Activated naive CD4-positive, alpha-beta T cell treated with anti-CD3 and anti-CD28 coated beads, Interleukin-2, amount 10 ng/mL, durations not matched to agents 7 days and 5 days (primary cell): ENCODE results near the gene NEU3.
"Not testable (repeated sequence)": the region's sequence is repeated elsewhere in the genome, so short reads cannot be mapped to it uniquely, and the experiment has no call there.

ENCODE experiments used
- CTCF ChIA-PET: fragments of 350-600 bp; sonication (Branson Sonifier 250); formaldehyde crosslinking; loops from one replicate; lab custom pipeline; 2021; ENCODE audit warnings: antibody characterized with exemption; lab: Charles Lee
- DNase-seq: peaks from one replicate; pipeline ENCODE4 v3.0.0-alpha.2; 2020
- H3K27ac Mint-ChIP-seq: one replicate; pipeline ENCODE4 v1.8.0; 2021; ENCODE audit warnings: mild to moderate bottlenecking, moderate library complexity, mixed read lengths
- H3K27me3 Mint-ChIP-seq: one replicate; pipeline ENCODE4 v1.8.0; 2021; ENCODE audit warnings: mild to moderate bottlenecking, mixed read lengths
- H3K36me3 Mint-ChIP-seq: one replicate; pipeline ENCODE4 v1.8.0; 2021; ENCODE audit warnings: mixed read lengths
- H3K4me1 Mint-ChIP-seq: one replicate; pipeline ENCODE4 v1.8.0; 2021; ENCODE audit warnings: mixed read lengths
- H3K4me3 Mint-ChIP-seq: one replicate; pipeline ENCODE4 v1.8.0; 2021; ENCODE audit warnings: mild to moderate bottlenecking, moderate library complexity, mixed read lengths
- H3K9me3 Mint-ChIP-seq: one replicate; pipeline ENCODE4 v1.8.0; 2021; ENCODE audit warnings: mixed read lengths

NEU3 gene

DNA sequence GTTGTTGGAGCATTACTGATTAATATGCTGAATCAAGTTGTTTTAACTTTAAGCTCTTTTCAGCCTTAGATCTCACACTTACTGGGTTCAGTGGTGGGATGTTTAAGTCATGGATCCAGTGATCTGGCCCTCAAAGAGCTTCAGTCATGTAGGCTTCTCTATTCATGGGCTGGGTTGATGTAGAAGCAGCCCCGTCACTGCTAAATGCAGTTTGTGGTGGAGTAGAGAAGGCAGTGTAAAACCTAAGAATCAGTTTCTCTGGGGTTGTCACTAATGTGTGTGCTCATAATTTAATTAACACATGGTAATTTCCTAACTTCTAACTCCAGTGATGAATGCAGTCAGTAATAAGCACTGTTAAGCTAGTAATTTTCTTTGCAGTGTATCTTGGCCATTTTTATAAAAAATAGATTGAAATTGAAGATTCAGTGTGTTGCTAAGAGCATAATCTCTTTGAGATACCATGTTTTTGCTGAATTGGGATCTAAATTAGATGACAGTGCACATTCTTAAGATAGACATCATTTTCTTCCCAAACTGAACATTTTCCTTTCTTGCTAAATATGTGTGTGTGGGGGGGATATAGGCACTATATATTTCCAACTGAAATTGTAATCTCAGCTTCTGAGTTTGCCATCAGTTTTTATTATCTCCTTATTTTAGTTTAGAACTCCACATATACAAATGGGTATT is 30.6 kb upstream of the NEU3 start:
- Mint-ChIP-seq H3K27me3 (no peaks in the 10 kb centered on the region), H3K36me3 (peaks cover 37% of the 10 kb centered on the region), H3K4me1 (peaks cover 46% of the 10 kb centered on the region), H3K4me3 (no peak overlapping the region), H3K27ac (no peak overlapping the region), H3K9me3 (no peaks in the 10 kb centered on the region)
- no peak for DNase-seq
- CTCF ChIA-PET = interaction anchor here (0.7 kb wide), 1 partner anchor 32 kb away, joined by 3 read pairs; no protein-coding TSS in a partner anchor

- CTCF ChIA-PET = interaction anchor here (0.9 to 1.5 kb wide), 2 partner anchors 31 to 310 kb away, joined by 3 to 4 read pairs; no protein-coding TSS in a partner anchor
- H3K4me3 Mint-ChIP-seq, H3K27me3 Mint-ChIP-seq, H3K9me3 Mint-ChIP-seq, H3K27ac Mint-ChIP-seq, DNase-seq: not testable (repeated sequence)
- H3K4me1 Mint-ChIP-seq = peaks cover 37% of the 10 kb centered on the region
- H3K36me3 Mint-ChIP-seq = peaks cover 35% of the 10 kb centered on the region
Observed at GRCh38 chr11:74960128-74960527, 28.6 kb upstream of the NEU3 start.

GRCh38 chr11:74966651-74967050 is 22.1 kb upstream of the NEU3 start:
- no peak overlapping the region for H3K4me3 Mint-ChIP-seq
- no peak overlapping the region for H3K27ac Mint-ChIP-seq
- peaks cover 42% of the 10 kb centered on the region for H3K36me3 Mint-ChIP-seq
- no peaks in the 10 kb centered on the region for H3K9me3 Mint-ChIP-seq
- no peak for DNase-seq
- peaks cover 17% of the 10 kb centered on the region for H3K4me1 Mint-ChIP-seq
- no peaks in the 10 kb centered on the region for H3K27me3 Mint-ChIP-seq
- CTCF ChIA-PET = no interaction called here

DNA sequence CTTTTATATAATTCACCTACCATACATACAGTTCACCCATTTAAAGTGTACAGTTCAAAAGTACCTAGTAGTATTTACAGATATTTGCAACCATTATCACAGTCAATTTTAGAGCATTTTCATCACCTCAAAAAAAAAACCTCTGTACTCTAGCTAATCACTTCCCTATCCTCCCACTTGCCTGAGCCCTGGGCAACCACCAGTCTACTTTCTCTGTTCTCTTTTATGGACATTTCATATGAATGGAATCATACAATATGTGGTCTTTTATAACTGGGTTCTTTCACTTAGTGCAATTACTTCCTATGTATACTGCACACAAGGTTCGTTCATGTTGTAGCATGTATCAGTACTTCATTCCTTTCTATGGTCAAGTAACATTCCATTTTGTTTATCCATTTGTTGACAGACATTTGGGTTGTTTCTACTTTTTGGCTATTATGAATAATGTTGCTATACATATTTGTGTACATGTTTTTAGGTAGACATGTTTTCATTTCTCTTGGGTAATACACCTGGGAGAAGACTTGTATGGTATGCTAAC is 17.8 kb upstream of the NEU3 start:
- Mint-ChIP-seq H3K27ac (no peak overlapping the region), H3K4me1 (no peaks in the 10 kb centered on the region)
- CTCF ChIA-PET = no interaction called here

DNA sequence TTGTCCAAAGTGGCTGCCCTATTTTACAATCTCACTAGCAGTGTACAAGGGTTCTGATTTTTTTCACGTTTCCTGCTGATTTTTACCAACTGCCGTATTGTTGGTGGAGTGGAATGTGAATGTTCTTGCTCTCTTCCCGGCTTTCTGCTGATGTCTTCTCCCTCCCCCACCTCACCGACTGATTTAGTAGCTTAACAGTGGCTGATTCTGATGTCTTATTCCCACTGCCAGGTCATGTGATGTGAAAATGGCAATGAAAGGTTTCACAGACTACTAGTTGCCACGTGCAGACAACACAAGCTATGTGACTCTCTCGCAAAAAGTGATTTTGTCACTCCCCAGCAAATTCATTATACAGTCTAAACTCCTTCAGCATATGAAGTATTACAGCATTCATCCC is 17.3 kb upstream of the NEU3 start:
- peaks cover 55% of the 10 kb centered on the region for H3K36me3 Mint-ChIP-seq
- H3K9me3 Mint-ChIP-seq = no peaks in the 10 kb centered on the region
- no peak overlapping the region for H3K27ac Mint-ChIP-seq
- CTCF ChIA-PET = interaction anchor here (0.9 kb wide), 1 partner anchor 40 kb away, joined by 3 read pairs; no protein-coding TSS in a partner anchor
- H3K4me3 Mint-ChIP-seq = no peak overlapping the region
- no peaks in the 10 kb centered on the region for H3K4me1 Mint-ChIP-seq
- H3K27me3 Mint-ChIP-seq = no peaks in the 10 kb centered on the region
- no peak for DNase-seq

More for the DNA sequence above, 17.8 kb upstream of the NEU3 start:
- Mint-ChIP-seq H3K36me3 (peaks cover 51% of the 10 kb centered on the region), H3K27me3 (no peaks in the 10 kb centered on the region), H3K9me3 (no peaks in the 10 kb centered on the region), H3K4me3 (no peak overlapping the region)
- DNase-seq = no peak

DNA sequence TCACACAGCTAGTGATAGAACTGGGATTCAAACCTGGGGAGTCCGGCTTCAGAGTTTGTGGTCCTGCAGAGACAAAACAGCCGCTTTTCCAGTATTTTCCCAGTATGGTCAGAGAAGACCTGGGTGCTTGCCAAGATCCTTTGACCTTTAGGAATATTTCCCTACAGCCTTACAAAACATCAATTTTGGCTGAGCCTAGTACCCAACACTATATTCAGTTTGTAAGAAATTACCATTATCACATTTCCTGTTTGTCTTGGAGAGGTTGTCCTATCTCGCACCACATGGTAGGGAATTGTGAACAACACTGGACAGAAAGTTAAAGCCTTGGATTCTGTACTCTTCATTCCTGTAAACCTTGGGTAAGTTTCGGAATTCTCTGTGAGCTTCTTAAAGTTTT is 10.7 kb upstream of the NEU3 start:
- CTCF ChIA-PET = no interaction called here
- no peaks in the 10 kb centered on the region for H3K4me1 Mint-ChIP-seq
- no peaks in the 10 kb centered on the region for H3K9me3 Mint-ChIP-seq
- no peak for DNase-seq
- H3K27me3 Mint-ChIP-seq = no peaks in the 10 kb centered on the region
- peaks cover 49% of the 10 kb centered on the region for H3K36me3 Mint-ChIP-seq
- H3K27ac Mint-ChIP-seq = no peak overlapping the region
- no peak overlapping the region for H3K4me3 Mint-ChIP-seq

DNA sequence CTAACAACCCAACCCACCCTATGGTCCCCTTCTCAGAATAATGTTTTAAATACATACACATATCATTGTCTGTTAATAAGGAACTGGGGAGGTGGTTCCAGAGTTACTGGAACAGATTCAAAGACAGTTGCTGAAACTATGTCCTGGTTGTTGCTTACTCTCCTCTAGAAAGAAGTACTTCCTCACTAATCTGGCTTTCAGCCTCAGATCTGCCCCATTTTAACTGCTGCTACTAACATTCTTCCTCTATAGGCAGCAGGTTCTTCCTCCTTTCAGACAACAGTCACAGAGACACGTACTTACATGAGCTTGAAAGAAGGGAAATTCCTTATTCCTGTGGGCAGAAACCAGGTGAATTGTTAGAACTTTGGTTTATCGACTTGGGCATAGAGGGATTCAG is 8.1 kb upstream of the NEU3 start:
- no peaks in the 10 kb centered on the region for H3K27me3 Mint-ChIP-seq
- CTCF ChIA-PET = no interaction called here
- DNase-seq = no peak
- H3K4me1 Mint-ChIP-seq = no peaks in the 10 kb centered on the region
- H3K36me3 Mint-ChIP-seq = peaks cover 27% of the 10 kb centered on the region
- no peaks in the 10 kb centered on the region for H3K9me3 Mint-ChIP-seq
- no peak overlapping the region for H3K4me3 Mint-ChIP-seq
- no peak overlapping the region for H3K27ac Mint-ChIP-seq

DNA sequence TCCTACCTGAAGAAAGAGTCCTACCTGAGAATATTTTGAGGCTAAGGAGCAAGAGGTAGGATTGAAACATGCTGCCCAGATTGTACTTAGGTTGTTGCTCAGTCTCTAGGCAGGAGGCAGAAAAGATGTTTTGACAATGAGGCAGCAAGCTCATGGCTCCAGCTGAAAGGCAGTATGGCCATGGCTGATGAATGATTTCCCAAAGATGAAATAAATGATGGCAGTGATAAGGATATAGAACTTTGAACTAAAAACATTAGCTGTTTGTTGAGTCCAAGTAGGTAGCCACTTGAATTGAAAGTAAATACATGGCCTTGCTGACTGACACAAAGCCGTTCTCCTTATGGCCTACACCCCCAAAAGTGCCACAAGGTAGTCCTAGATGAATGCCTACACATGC is 6.8 kb upstream of the NEU3 start:
- peaks cover 20% of the 10 kb centered on the region for H3K36me3 Mint-ChIP-seq
- CTCF ChIA-PET = no interaction called here
- no peak overlapping the region for H3K4me3 Mint-ChIP-seq
- H3K27ac Mint-ChIP-seq = no peak overlapping the region
- H3K9me3 Mint-ChIP-seq = no peaks in the 10 kb centered on the region
- no peak for DNase-seq
- H3K4me1 Mint-ChIP-seq = no peaks in the 10 kb centered on the region
- H3K27me3 Mint-ChIP-seq = no peaks in the 10 kb centered on the region

DNA sequence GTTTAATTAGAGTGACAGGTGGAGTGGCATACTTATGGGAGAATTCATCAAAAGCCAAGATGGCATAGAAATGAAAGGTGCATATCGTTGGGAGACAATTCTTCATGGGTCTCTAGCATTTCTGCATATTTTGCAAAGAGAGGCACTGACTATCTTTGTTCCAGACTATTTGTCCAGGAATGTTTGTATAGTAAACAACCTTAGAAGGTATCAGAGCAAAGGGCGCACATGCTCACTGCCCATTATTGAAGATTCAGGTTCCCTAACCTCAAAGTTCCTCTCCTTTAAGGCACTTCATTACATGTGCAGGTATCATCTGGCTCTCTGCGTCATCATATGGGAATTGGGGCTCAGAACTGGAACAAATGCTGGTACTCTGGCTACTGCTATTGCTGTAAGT is 4.7 kb upstream of the NEU3 start:
- H3K36me3 Mint-ChIP-seq = peaks cover 14% of the 10 kb centered on the region
- no peak overlapping the region for H3K4me3 Mint-ChIP-seq
- H3K9me3 Mint-ChIP-seq = no peaks in the 10 kb centered on the region
- CTCF ChIA-PET = no interaction called here
- no peak overlapping the region for H3K27ac Mint-ChIP-seq
- DNase-seq = no peak
- H3K4me1 Mint-ChIP-seq = peaks cover 3% of the 10 kb centered on the region
- H3K27me3 Mint-ChIP-seq = peaks cover 3% of the 10 kb centered on the region

DNA sequence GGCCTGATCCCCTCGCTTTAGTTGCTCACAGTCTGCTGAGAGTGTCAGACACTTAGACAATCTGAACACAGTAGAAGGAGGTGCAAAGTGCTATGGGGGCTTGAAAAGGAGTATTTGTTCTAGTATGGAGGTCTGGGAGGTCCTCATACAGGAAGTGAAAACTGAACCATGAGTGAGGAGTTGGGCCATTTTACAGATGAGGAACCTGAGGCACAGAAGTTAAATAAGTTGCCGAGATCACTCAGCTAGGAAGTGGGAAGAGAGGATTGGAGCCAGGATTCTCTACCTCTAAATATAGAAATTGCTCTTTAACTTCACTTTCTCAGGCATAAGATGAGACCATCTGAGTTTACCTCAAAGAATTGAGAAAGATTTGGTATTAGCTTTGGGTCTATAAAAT is 4.0 kb upstream of the NEU3 start:
- Mint-ChIP-seq H3K4me3 (no peak overlapping the region), H3K27me3 (peaks cover 3% of the 10 kb centered on the region), H3K27ac (no peak overlapping the region), H3K9me3 (no peaks in the 10 kb centered on the region), H3K36me3 (peaks cover 12% of the 10 kb centered on the region), H3K4me1 (peaks cover 8% of the 10 kb centered on the region)
- CTCF ChIA-PET = no interaction called here
- DNase-seq = no peak

- H3K9me3 Mint-ChIP-seq = no peaks in the 10 kb centered on the region
- CTCF ChIA-PET = interaction anchor here (0.7 to 1.7 kb wide), 6 partner anchors 11 to 260 kb away, joined by 3 to 7 read pairs (median 3); no protein-coding TSS in a partner anchor
- H3K4me3 Mint-ChIP-seq = peak overlapping the region; percentile 87
Observed at GRCh38 chr11:74989260-74989638, 516 bp downstream of the NEU3 start.

DNA sequence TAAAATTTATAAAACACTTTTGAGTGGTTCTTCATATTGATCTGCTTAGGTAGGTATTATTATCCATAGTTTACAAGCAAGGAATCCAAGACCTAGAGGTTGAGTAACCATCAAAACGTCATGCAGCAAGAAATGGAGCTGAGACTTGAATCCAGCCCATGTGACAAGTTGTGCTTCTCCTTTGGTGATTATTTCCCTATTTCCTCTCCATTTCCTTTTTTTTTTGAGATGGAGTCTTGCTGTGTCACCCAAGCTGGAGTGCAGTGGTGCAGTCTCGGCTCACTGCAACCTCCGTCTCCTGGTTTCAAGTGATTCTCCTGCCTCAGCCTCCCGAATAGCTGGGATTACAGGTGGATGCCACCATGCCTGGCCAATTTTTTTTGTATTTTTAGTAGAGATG is 1.4 kb downstream of the NEU3 start:
- CTCF ChIA-PET = interaction anchor here (1.7 kb wide), 1 partner anchor 32 kb away, joined by 7 read pairs; no protein-coding TSS in a partner anchor
- DNase-seq, H3K27ac Mint-ChIP-seq, H3K27me3 Mint-ChIP-seq, H3K36me3 Mint-ChIP-seq, H3K9me3 Mint-ChIP-seq: not testable (repeated sequence)
- peaks cover 28% of the 10 kb centered on the region for H3K4me1 Mint-ChIP-seq
- H3K4me3 Mint-ChIP-seq = peak overlapping the region; percentile 17

More at GRCh38 chr11:74989260-74989638, 516 bp downstream of the NEU3 start:
- peaks cover 28% of the 10 kb centered on the region for H3K4me1 Mint-ChIP-seq
- peak; percentile 27 for DNase-seq
- peak overlapping the region; percentile 79 for H3K27ac Mint-ChIP-seq
- H3K36me3 Mint-ChIP-seq = peaks cover 4% of the 10 kb centered on the region
- H3K27me3 Mint-ChIP-seq = peaks cover 3% of the 10 kb centered on the region

- peaks cover 28% of the 10 kb centered on the region for H3K4me1 Mint-ChIP-seq
- no peak overlapping the region for H3K4me3 Mint-ChIP-seq
- CTCF ChIA-PET = no interaction called here
- H3K36me3 Mint-ChIP-seq = peaks cover 6% of the 10 kb centered on the region
- DNase-seq = no peak
- H3K27ac Mint-ChIP-seq = no peak overlapping the region
- H3K9me3 Mint-ChIP-seq = no peaks in the 10 kb centered on the region
- H3K27me3 Mint-ChIP-seq = peaks cover 3% of the 10 kb centered on the region
Observed at GRCh38 chr11:74990941-74991340, 2.2 kb downstream of the NEU3 start.

DNA sequence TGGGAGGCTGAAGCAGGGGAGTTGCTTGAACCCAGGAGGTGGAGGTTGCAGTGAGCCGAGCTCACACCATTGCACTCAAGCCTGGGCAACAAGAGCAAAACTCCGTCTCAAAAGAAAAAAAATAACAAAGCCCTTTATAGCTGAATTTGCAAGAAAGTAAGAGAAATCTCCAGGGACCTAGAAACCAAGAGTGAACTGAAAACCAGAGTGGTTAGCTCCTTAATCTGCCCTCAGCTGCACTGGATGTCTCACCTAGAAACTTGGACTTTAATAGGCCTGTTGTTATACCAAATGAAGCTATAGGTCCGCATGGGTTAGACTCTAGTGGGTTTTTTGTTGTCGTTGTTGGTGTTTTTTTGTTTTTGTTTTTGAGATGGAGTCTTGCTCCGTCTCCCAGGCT is 4.1 kb downstream of the NEU3 start:
- H3K9me3 Mint-ChIP-seq = no peaks in the 10 kb centered on the region
- no peak overlapping the region for H3K27ac Mint-ChIP-seq
- peaks cover 7% of the 10 kb centered on the region for H3K36me3 Mint-ChIP-seq
- H3K4me1 Mint-ChIP-seq = peaks cover 28% of the 10 kb centered on the region
- peaks cover 3% of the 10 kb centered on the region for H3K27me3 Mint-ChIP-seq
- CTCF ChIA-PET = interaction anchor here (0.9 kb wide), 1 partner anchor 63 kb away, joined by 5 read pairs; no protein-coding TSS in a partner anchor
- H3K4me3 Mint-ChIP-seq = no peak overlapping the region
- no peak for DNase-seq

- Mint-ChIP-seq H3K9me3 (no peaks in the 10 kb centered on the region), H3K27me3 (no peaks in the 10 kb centered on the region), H3K27ac (no peak overlapping the region), H3K36me3 (peaks cover 6% of the 10 kb centered on the region), H3K4me1 (peaks cover 7% of the 10 kb centered on the region), H3K4me3 (no peak overlapping the region)
- CTCF ChIA-PET = no interaction called here
- DNase-seq = no peak
Observed at GRCh38 chr11:75000975-75001354, 12.2 kb downstream of the NEU3 start.
